Measurements from ENCODE around the gene NCSTN.

NCSTN gene

GRCh38 chr1:160353223-160353622 lies 10.0 kb downstream of the NCSTN start:
- no peak for DNase-seq

- peak in 1 of 2 experiments; percentile 15 for DNase-seq
These were observed 11.3 kb downstream of the NCSTN start for GRCh38 chr1:160354388-160354985.

GRCh38 chr1:160357286-160358002 lies 14.3 kb downstream of the NCSTN start:
- no peak for DNase-seq

- DNase-seq: no peak
These were observed 14.9 kb downstream of the NCSTN start for GRCh38 chr1:160358073-160358472.

DNA sequence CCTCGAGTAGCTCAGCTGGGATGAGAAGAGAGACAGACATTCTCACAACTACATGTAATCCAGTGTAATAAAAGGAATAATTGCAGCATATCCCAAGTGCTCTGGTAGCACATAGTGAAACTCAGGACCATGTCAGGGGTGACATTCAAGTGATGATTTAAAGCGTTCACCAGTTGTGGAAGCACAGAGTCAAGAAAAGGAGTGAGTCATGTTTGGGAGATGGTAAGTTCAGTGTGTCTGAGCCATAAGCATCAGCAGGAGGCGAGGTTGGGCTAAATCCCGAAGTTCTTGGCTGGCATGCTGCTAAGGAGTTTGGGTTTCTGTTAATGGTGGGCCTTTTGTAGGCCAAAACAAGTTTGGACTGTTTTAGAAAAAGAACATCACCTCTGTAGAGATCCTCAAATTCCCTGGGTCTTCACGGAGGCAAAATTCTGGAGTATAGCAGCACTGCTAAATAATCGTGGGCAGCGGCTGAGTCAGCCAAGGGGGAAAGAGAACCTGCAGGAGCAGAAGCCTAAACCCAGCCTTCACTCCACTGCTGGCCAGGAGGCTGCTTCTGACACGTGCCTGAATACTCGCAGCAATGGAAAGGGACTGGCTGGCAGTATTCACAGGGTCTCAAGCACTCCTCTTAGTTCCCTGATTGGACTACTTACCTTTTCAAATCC lies 16.5 kb downstream of the NCSTN start:
- no peak for DNase-seq

GRCh38 chr1:160360227-160360695 lies 17.1 kb downstream of the NCSTN start:
- DNase-seq: no peak

GRCh38 chr1:160361199-160361598 lies 18.0 kb downstream of the NCSTN start:
- no peak for DNase-seq

GRCh38 chr1:160361814-160362167 lies 18.6 kb downstream of the NCSTN start:
- DNase-seq: no peak

DNA sequence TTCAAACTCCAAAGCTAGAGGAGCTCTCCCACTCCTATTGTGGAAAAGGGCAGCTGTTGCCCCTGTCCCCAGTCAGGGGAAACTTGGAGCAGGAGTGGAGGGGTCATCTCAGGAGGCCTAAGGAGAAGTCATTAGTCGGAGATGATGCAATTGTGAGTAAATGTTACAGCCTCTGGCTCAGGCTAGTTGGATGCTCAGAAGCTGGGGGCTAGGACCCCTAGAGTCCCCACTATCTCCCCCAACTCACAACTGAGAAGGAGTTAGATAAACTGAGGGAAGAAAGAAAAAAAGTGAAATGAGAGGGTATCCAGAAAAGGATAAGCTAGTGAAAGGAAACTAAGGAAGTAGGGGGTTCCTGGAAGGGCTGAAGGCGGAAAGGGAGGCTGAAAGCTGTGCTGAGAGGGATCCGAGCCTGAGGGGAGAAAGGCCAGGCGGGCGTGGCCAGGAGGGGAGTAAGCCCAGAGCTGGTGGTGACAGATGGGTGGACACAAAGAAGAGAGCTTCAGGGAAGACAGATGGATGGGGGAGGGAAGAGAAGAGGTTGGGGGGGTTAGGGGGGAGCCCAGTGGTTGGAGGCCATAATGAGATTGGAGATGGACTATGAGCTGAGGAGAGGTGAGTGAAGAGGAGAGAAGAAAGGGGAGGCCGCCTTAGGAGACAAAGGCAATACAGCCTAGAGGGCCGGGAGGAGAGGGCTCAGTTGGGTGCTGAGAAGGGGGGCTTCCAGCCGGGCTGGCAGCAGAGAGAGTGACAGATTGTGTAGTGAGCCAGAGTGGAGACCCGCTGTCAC lies 19.2 kb downstream of the NCSTN start:
- DNase-seq: no peak

- DNase-seq: no peak
These were observed 19.8 kb downstream of the NCSTN start for GRCh38 chr1:160363010-160363409.

DNA sequence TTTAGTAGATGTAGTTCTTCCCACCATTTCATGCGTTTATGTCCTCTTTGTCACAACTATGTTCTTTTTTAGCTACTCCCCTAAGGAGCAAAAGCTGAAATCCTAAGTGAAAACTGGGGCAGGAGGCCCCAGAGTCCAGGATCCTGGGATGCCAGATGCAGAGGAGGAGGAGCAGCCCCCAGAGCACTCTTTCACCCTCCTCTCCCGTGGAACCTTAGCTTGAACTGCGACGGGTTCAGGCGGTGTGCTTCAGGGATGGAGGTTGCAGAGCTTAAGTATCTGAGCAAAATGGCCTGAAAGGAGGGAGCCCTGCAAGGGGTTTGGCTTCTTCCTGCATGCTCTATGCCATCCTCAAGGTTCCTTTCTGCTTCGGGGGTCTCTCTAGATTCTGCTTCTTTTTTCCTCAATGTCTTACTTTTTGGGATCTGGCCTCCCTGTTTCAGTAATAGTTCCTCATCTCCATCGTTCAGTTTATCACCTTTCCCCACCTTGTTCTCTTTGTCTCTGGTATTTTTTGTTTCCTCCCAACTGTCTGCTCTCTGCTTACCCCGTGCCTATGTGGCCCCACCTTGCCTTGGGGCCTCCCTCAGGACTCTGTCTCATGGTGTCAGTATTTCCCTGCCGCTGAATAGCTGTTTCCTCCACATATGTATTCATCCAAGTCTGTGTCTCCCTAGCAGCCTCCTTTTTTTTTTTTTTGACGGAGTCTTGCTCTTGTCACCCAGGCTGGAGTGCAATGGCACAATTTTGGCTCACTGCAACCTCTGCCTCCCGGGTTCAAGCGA lies 21.0 kb downstream of the NCSTN start:
- DNase-seq: no peak

- DNase-seq: no peak
These were observed 22.1 kb downstream of the NCSTN start for GRCh38 chr1:160365325-160365724.

DNA sequence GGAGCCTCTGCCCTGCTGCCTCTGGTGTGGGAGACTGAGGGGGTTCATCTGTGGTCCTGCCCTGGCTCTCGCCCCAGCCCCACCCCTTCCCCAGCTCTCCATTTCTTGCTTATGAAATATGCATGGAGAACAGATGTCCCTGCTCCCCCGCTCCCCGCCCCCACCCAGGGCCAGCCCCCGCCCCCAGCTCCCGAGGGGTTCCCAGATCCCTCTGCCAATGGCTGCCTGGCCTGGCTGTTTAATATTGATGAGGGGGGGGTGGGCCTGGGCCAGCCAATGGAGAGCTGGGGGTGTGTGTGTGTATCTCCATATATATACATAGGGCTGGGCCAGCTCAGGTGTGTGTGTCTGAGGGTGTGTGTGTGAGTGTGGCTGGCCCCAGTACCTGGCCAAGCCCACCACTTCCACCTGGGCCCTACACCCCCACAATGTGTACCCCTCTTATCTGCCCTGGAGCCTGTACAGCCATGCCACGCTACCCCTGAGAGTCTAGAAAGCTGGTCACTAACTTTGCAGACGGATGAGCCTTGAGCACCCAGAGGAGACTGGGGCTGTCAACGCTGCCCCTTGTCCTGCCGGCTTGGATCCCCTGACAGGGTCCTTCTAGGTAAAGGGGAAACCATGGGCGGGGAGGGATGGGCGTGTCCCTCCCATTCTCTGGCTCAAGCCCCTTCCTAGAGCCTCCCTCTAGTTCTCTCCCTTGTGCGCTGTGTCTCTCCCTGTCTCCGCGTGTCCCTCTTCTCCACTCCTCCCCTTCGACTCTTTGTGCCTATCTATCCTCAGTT lies 23.7 kb downstream of the NCSTN start, which contains the start of gene NHLH1:
Gene NHLH1, plus strand, starts transcription at position 341 of the 785 bp plus-strand sequence. CDS start 3,661 bp downstream, outside the sequence.
- DNase-seq: no peak

DNA sequence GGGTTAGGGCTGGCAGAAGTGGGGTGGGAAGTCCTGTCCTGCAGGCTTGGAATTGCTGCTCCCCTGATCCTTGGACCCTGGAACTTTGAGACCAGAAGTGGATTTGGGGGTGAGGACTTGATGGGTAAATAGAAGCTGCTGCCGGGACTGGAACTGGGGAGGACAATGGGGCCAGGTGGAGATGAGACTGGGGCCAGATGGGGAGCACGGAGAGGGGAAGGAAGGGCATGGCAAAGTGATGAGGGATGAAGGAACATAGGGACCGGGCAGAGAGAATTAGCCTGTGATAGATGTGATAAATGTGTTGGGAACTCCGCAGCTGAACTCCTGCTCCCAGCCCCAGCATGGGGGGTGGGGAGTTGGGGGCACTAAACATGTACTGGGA lies 24.3 kb downstream of the NCSTN start:
- DNase-seq: no peak

DNA sequence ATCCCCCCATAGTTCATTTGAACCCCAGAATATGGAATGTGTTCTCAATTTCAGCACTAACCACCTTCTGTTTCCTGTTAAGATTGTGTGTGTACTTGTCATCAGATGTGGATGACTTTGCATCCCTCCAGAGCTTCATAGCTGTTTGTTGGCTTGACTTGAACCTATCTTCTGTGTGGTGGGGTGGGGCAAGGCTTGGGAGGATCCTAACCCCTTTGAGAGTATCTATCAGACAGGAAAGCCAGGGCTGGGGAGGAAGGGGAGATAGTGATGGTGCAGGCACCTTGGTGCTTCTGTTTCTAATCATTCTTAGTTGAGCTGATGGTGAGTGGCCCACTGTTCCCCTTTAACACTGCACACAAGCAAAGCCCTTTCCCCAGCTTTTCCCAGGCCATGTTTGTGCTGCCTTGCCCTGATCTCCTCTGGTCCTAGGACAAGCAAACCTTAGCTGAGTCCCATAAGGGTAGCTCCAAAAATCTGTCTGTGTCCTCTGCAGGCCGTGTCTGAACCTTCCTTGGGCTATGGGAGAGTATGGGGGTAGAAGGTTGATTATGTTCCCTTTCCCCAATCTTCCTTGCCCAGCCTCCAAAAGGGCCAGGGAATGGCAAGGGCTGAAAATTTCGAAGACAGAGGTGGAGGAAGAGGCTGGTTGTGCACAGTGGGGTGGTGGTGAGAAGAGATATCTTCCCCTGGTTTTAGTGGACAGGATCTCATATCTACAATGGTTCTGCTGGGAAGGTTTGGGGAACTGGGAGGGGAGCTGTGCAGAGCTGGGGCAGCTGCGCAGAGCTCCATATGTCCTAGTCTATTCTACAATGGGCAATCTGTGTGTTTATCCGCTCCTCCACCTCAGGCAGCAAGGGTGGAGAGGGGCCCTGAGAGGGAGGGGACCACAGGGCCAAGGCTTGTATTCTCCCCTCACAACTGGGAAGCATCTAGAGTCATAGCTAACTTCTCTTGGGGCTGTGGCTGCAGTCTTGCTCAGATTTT lies 25.0 kb downstream of the NCSTN start:
- DNase-seq: no peak

DNA sequence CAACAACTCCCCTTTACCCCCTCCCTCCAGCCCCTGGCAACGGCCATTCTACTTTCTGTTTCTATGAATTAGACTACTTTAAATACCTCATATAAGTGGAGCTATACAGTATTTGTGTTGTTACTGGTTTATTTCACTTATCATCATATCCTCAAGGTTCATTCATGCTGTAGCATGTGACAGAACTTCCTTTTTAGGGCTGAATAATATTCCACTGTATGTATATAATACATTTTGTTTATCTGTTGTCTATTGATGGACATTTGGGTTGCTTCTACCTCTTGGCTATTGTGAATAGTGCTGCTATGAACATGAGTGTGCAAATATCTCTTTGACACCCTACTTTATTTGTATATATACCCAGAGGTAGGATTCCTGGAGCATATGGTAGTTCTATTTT lies 25.9 kb downstream of the NCSTN start:
- no peak for DNase-seq

- no peak for DNase-seq
These were observed 27.6 kb downstream of the NCSTN start for GRCh38 chr1:160370561-160371345.

DNA sequence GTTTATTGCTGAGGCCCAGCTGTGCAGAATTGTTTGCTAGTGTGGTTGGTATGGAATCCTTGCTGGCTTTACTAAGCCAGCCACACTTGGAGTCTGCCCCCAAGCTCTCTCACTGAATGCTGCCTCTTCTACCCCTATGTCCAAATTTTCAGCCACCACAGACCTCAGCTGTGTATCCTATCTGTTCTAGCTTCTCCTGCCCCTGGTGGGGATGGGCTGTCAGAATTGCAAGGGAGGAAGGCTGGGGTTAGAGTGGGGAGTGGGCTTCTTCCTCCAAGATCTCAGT lies 28.1 kb downstream of the NCSTN start:
- no peak for DNase-seq

- no peak for DNase-seq
These were observed 28.6 kb downstream of the NCSTN start for GRCh38 chr1:160371756-160372155.

DNA sequence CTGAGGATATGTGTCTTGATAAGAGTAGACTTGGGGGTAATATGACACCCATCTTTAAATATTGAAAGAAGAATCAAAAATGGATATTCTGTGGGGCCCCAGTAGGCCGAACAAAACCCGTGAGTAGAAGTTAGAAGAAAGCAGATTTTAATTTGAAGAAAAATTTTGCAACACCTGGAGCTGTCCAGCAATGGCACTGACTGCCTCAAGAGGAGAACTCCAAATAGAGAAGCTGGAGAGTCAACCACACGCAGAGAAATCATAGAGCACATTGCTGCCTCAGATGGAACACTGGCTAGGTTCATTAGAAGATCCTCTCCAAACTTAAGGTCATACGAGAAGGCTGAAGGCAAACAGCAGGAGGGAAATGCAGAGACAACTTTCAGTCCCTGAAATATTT lies 30.5 kb downstream of the NCSTN start:
- DNase-seq: no peak
